PC-3 (cell line): Measurements from ENCODE around the gene DOK7. TPM values are rescaled to one million over a fixed set of nuclear protein-coding genes. Genes with fewer than 3 reads are reported as not detected.

Experiments
- ATAC-seq: fragments of 200-7000 bp; cut with Tn5 transposase; 2 replicates; pipeline ENCODE4 v1.9.1; 2020; ENCODE audit warnings: mild to moderate bottlenecking, moderate library complexity
- BruUV-seq: library from RNA; stranded (reverse); fragments of 400-500 nt; replicated peaks from 2 replicates; lab custom pipeline; 2021; lab: Mats Ljungman, UMichigan
- CTCF ChIA-PET: fragments of 300-600 bp; sonication (Branson Sonifier 250); formaldehyde crosslinking; loops from one replicate; lab custom pipeline; 2022; ENCODE audit warnings: antibody characterized with exemption; lab: Charles Lee
- POLR2A ChIA-PET: fragments of 300-600 bp; sonication (Branson Sonifier 250); formaldehyde crosslinking; loops from one replicate; lab custom pipeline; 2022; ENCODE audit warnings: antibody characterized with exemption; ENCODE audit not compliant: unreplicated experiment; lab: Charles Lee
- DNase-seq: peaks from one replicate; pipeline ENCODE4 v3.0.0-alpha.2; 2015
- H2AFZ ChIP-seq: fragments of 300-600 bp; sonication (generic); 2 replicates; pipeline ENCODE4 v1.6.0; 2016; ENCODE audit warnings: antibody characterized with exemption, low read length
- H3F3A ChIP-seq: fragments of 300-600 bp; sonication (generic); one replicate; pipeline ENCODE4 v1.6.0; 2017; ENCODE audit warnings: antibody characterized with exemption, low read length, control low read depth, mild to moderate bottlenecking; ENCODE audit not compliant: unreplicated experiment
- H3K27ac ChIP-seq: fragments of 300-600 bp; sonication (generic); 2 replicates; pipeline ENCODE4 v1.5.1; 2016; ENCODE audit warnings: mild to moderate bottlenecking, low read length
- H3K27me3 ChIP-seq: fragments of 300-600 bp; sonication (generic); 2 replicates; pipeline ENCODE4 v1.6.1; 2016; ENCODE audit warnings: low read length, mixed read lengths
- H3K36me3 ChIP-seq: fragments of 300-600 bp; sonication (generic); 2 replicates; pipeline ENCODE4 v1.6.1; 2016; ENCODE audit warnings: low read depth, mixed run types, low read length, mixed read lengths
- H3K4me1 ChIP-seq: fragments of 300-600 bp; sonication (generic); 2 replicates; pipeline ENCODE4 v1.5.1; 2016; ENCODE audit warnings: low read length; ENCODE audit not compliant: insufficient read depth
- H3K4me2 ChIP-seq: fragments of 300-600 bp; sonication (generic); 2 replicates; pipeline ENCODE4 v1.6.0; 2016; ENCODE audit warnings: low read length
- H3K4me3 ChIP-seq: fragments of 300-600 bp; sonication (generic); 2 replicates; pipeline ENCODE4 v1.5.1; 2016; ENCODE audit warnings: mild to moderate bottlenecking, low read length, mixed read lengths
- H3K79me2 ChIP-seq: fragments of 300-600 bp; sonication (generic); 2 replicates; pipeline ENCODE4 v1.6.1; 2017; ENCODE audit warnings: low read length, mixed read lengths
- H3K9ac ChIP-seq: fragments of 300-600 bp; sonication (generic); 2 replicates; pipeline ENCODE4 v1.6.0; 2016; ENCODE audit warnings: mild to moderate bottlenecking, low read length
- H3K9me2 ChIP-seq: fragments of 300-600 bp; sonication (generic); replicated peaks from 2 replicates; pipeline ENCODE4 v1.6.1; 2016; ENCODE audit warnings: mixed run types, low read length, mixed read lengths
- H3K9me3 ChIP-seq: fragments of 300-600 bp; sonication (generic); 2 replicates; pipeline ENCODE4 v1.6.1; 2016; ENCODE audit warnings: low read length, mixed read lengths
- H4K20me1 ChIP-seq: fragments of 300-600 bp; sonication (generic); 2 replicates; pipeline ENCODE4 v1.6.1; 2016; ENCODE audit warnings: low read length, mixed read lengths
- EZH2 ChIP-seq: fragments of 300-600 bp; sonication (generic); IDR thresholded peaks from one replicate; pipeline ENCODE4 v1.6.1; 2017; ENCODE audit warnings: antibody characterized with exemption, mild to moderate bottlenecking, low read length; ENCODE audit not compliant: unreplicated experiment
- EZH2phosphoT487 ChIP-seq: fragments of 300-600 bp; sonication (generic); IDR thresholded peaks from 2 replicates; pipeline ENCODE4 v1.6.1; 2018; ENCODE audit warnings: mild to moderate bottlenecking, antibody characterized with exemption, low read length, borderline replicate concordance
- intact Hi-C: fragments of 100-400 bp; cut with micrococcal nuclease; formaldehyde crosslinking; loops from 2 replicates; pipeline ENCODE4 v1.9.0; 2023
- total RNA-seq: library from RNA; depleted of rRNA; stranded (reverse); fragments of >200 nt; gene quantifications from 2 replicates; pipeline ENCODE4 v1.2.3, GENCODE V29; 2014
- TF ChIP-seq, protein P1 (sequence below): fragments of 300-600 bp; sonication (generic); conservative IDR thresholded peaks from 2 replicates; pipeline ENCODE4 v1.5.1; 2017; ENCODE audit warnings: antibody characterized with exemption, low read depth, mild to moderate bottlenecking, low read length

DOK7 gene
- total RNA-seq, 1 experiment from 2014 or later, result 2.5 TPM

- H3K4me3 ChIP-seq, result no peak overlapping the region
- no peaks in the 10 kb centered on the region for H4K20me1 ChIP-seq
- TF ChIP-seq, protein P1, sequence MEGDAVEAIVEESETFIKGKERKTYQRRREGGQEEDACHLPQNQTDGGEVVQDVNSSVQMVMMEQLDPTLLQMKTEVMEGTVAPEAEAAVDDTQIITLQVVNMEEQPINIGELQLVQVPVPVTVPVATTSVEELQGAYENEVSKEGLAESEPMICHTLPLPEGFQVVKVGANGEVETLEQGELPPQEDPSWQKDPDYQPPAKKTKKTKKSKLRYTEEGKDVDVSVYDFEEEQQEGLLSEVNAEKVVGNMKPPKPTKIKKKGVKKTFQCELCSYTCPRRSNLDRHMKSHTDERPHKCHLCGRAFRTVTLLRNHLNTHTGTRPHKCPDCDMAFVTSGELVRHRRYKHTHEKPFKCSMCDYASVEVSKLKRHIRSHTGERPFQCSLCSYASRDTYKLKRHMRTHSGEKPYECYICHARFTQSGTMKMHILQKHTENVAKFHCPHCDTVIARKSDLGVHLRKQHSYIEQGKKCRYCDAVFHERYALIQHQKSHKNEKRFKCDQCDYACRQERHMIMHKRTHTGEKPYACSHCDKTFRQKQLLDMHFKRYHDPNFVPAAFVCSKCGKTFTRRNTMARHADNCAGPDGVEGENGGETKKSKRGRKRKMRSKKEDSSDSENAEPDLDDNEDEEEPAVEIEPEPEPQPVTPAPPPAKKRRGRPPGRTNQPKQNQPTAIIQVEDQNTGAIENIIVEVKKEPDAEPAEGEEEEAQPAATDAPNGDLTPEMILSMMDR, result no peak
- TF ChIP-seq EZH2phosphoT487, result no peak
- no peak for TF ChIP-seq EZH2
- no peak for DNase-seq
- no peaks in the 10 kb centered on the region for H3F3A ChIP-seq
- intact Hi-C loops, result no loop called here
- H2AFZ ChIP-seq, result no peak overlapping the region
- no peak overlapping the region for H3K27ac ChIP-seq
- no peaks in the 10 kb centered on the region for H3K9me2 ChIP-seq
- no peak overlapping the region for H3K4me2 ChIP-seq
- peaks cover 11% of the 10 kb centered on the region for H3K4me1 ChIP-seq
- no peaks in the 10 kb centered on the region for H3K79me2 ChIP-seq
- H3K9me3 ChIP-seq, result no peaks in the 10 kb centered on the region
- H3K9ac ChIP-seq, result no peak overlapping the region
- no TSS peak for BruUV-seq
- POLR2A ChIA-PET, result no interaction called here
- H3K36me3 ChIP-seq, result no peaks in the 10 kb centered on the region
- no peaks in the 10 kb centered on the region for H3K27me3 ChIP-seq
- no peak for ATAC-seq
- CTCF ChIA-PET, result no interaction called here
These were observed 29.8 kb upstream of the DOK7 start for GRCh38 chr4:3433138-3433869.

- no peaks in the 10 kb centered on the region for H3K36me3 ChIP-seq
- intact Hi-C loops, result no loop called here
- H3K27me3 ChIP-seq, result no peaks in the 10 kb centered on the region
- no peak overlapping the region for H3K4me2 ChIP-seq
- BruUV-seq, result no TSS peak
- no peaks in the 10 kb centered on the region for H3F3A ChIP-seq
- peaks cover 11% of the 10 kb centered on the region for H3K4me1 ChIP-seq
- no peak overlapping the region for H2AFZ ChIP-seq
- H3K4me3 ChIP-seq, result no peak overlapping the region
- H3K9ac ChIP-seq, result no peak overlapping the region
- TF ChIP-seq EZH2 (no peak), EZH2phosphoT487 (no peak)
- TF ChIP-seq, protein P1, result no peak
- POLR2A ChIA-PET, result no interaction called here
- H3K9me3 ChIP-seq, result no peaks in the 10 kb centered on the region
- DNase-seq (no peak), ATAC-seq (no peak)
- CTCF ChIA-PET, result no interaction called here
- H3K79me2 ChIP-seq, result no peaks in the 10 kb centered on the region
- H3K9me2 ChIP-seq, result no peaks in the 10 kb centered on the region
- H3K27ac ChIP-seq, result no peak overlapping the region
- no peaks in the 10 kb centered on the region for H4K20me1 ChIP-seq
These were observed 28.0 kb upstream of the DOK7 start for GRCh38 chr4:3434881-3435685.

GRCh38 chr4:3435686-3435956, 27.5 kb upstream of the DOK7 start:
- intact Hi-C loops, result no loop called here
- Histone ChIP-seq H3K27me3 (no peaks in the 10 kb centered on the region), H3K79me2 (no peaks in the 10 kb centered on the region), H3K4me1 (peaks cover 11% of the 10 kb centered on the region), H3K27ac (no peak overlapping the region), H3K4me3 (no peak overlapping the region), H3K4me2 (no peak overlapping the region), H3K9ac (no peak overlapping the region), H3K9me3 (no peaks in the 10 kb centered on the region), H2AFZ (no peak overlapping the region), H3K9me2 (no peaks in the 10 kb centered on the region), H3K36me3 (no peaks in the 10 kb centered on the region), H4K20me1 (no peaks in the 10 kb centered on the region), H3F3A (no peaks in the 10 kb centered on the region)
- DNase-seq (no peak), ATAC-seq (no peak)
- ChIA-PET POLR2A (no interaction called here), CTCF (no interaction called here)
- no TSS peak for BruUV-seq
- TF ChIP-seq EZH2 (no peak), EZH2phosphoT487 (no peak)
- TF ChIP-seq, protein P1, result no peak
